Peyer's patch (tissue), 4 donors: Measurements from ENCODE around the gene IQGAP2.

Experiments
- CTCF ChIP-seq, 6 experiments: fragments of 450-650 bp in 4 of 6; fragments of 200-600 bp in 2 of 6; sonication (generic) in 1 of 6; IDR thresholded peaks; one replicate each; pipeline ENCODE4 v1.5.1; 2017 to 2019; ENCODE audit warnings: antibody characterized with exemption in 6 of 6, mild to moderate bottlenecking in 3 of 6, moderate library complexity in 1 of 6
- POLR2A ChIP-seq, 2 donors: fragments of 450-650 bp; IDR thresholded peaks; one replicate each; pipeline ENCODE4 v1.5.1; 2017; ENCODE audit warnings: antibody characterized with exemption in 2 of 2, mild to moderate bottlenecking in 2 of 2, moderate library complexity in 2 of 2

GRCh38 chr5:76724871-76725270, 321.8 kb downstream of the IQGAP2 start:
- TF ChIP-seq CTCF (IDR thresholded peaks at IDR 0.05) (no peak), POLR2A (IDR thresholded peaks at IDR 0.05) (no peak)
